GM06990 (cell line): ENCODE data around the gene ADAP1.
"Not testable (repeated sequence)": the region's sequence is repeated elsewhere in the genome, so short reads cannot be mapped to it uniquely, and the experiment has no call there.

ENCODE experiments used
- DNase-seq: peaks from one replicate; pipeline ENCODE4 v3.0.0-alpha.2; 2011; ENCODE audit not compliant: insufficient read length; ENCODE audit errors: extremely low read depth
- H3K27me3 ChIP-seq: replicated peaks from 2 replicates; pipeline ENCODE4 v1.6.0; 2011; ENCODE audit warnings: low read length; ENCODE audit not compliant: control insufficient read depth, insufficient read depth
- H3K36me3 ChIP-seq: 2 replicates; pipeline ENCODE4 v1.5.1; 2011; ENCODE audit warnings: low read length; ENCODE audit not compliant: control insufficient read depth, insufficient read depth
- H3K4me3 ChIP-seq: replicated peaks from 2 replicates; pipeline ENCODE4 v1.5.1; 2011; ENCODE audit warnings: low read depth, mild to moderate bottlenecking, control low read depth, low read length
- CTCF ChIP-seq: IDR thresholded peaks from 2 replicates; pipeline ENCODE4 v1.5.1; 2011; ENCODE audit warnings: low read length, control low read depth, mild to moderate bottlenecking, inconsistent platforms; ENCODE audit not compliant: insufficient read depth, poor library complexity, severe bottlenecking

ADAP1 gene

GRCh38 chr7:944744-945143, 9.7 kb downstream of the ADAP1 start:
- Histone ChIP-seq H3K36me3 (peaks cover 2% of the 10 kb centered on the region), H3K27me3 (no peaks in the 10 kb centered on the region), H3K4me3 (no peak overlapping the region)
- TF ChIP-seq CTCF, result no peak
- DNase-seq, result no peak

- H3K36me3 ChIP-seq, DNase-seq, H3K4me3 ChIP-seq, H3K27me3 ChIP-seq: not testable (repeated sequence)
Measured at GRCh38 chr7:943793-944192, 10.7 kb downstream of the ADAP1 start.

GRCh38 chr7:940599-941408, 13.7 kb downstream of the ADAP1 start:
- no peak for DNase-seq
- H3K4me3 ChIP-seq, result no peak overlapping the region
- TF ChIP-seq CTCF, result no peak
- H3K36me3 ChIP-seq, result no peaks in the 10 kb centered on the region; the same call in 1 of the 2 replicates
- no peaks in the 10 kb centered on the region for H3K27me3 ChIP-seq

- DNase-seq, result no peak
- Histone ChIP-seq H3K4me3 (no peak overlapping the region), H3K27me3 (no peaks in the 10 kb centered on the region), H3K36me3 (no peaks in the 10 kb centered on the region; the same call in 1 of the 2 replicates)
- no peak for TF ChIP-seq CTCF
Measured at GRCh38 chr7:939843-940242, 14.6 kb downstream of the ADAP1 start.

- Histone ChIP-seq H3K36me3 (no peaks in the 10 kb centered on the region; the same call in 1 of the 2 replicates), H3K4me3 (no peak overlapping the region), H3K27me3 (no peaks in the 10 kb centered on the region)
- no peak for DNase-seq
- no peak for TF ChIP-seq CTCF
Measured at GRCh38 chr7:938546-939185, 15.8 kb downstream of the ADAP1 start.

- no peak for DNase-seq
- Histone ChIP-seq H3K27me3 (no peaks in the 10 kb centered on the region), H3K36me3 (no peaks in the 10 kb centered on the region; the same call in 1 of the 2 replicates), H3K4me3 (no peak overlapping the region)
- TF ChIP-seq CTCF, result no peak
Measured at GRCh38 chr7:937856-938484, 16.5 kb downstream of the ADAP1 start.
